GM12872 (cell line): ENCODE measurements around the gene FAM181A.

Source experiments
- CTCF ChIP-seq: IDR thresholded peaks from 3 replicates; pipeline ENCODE4 v1.5.1; 2011; ENCODE audit warnings: low read depth, mild to moderate bottlenecking, low read length, moderate library complexity; ENCODE audit not compliant: insufficient read depth

Gene FAM181A

GRCh38 chr14:93909429-93910128 is 17.6 kb upstream of the FAM181A start:
- TF ChIP-seq CTCF: no peak

GRCh38 chr14:93911975-93912615 is 15.0 kb upstream of the FAM181A start:
- TF ChIP-seq CTCF: no peak

- TF ChIP-seq CTCF: no peak
Measured at GRCh38 chr14:93912782-93913181, 14.4 kb upstream of the FAM181A start.

- TF ChIP-seq CTCF: no peak
Measured at GRCh38 chr14:93914278-93914677, 12.9 kb upstream of the FAM181A start.

- no peak for TF ChIP-seq CTCF
Measured at GRCh38 chr14:93915070-93915705, 12.0 kb upstream of the FAM181A start.

- TF ChIP-seq CTCF: no peak
Measured at GRCh38 chr14:93915800-93916199, 11.3 kb upstream of the FAM181A start.

- no peak for TF ChIP-seq CTCF
Measured at GRCh38 chr14:93916498-93916897, 10.6 kb upstream of the FAM181A start.
